ENCODE data around the gene AUTS2.
"Not testable (repeated sequence)": the region's sequence is repeated elsewhere in the genome, so short reads cannot be mapped to it uniquely, and the experiment has no call there.

AUTS2 gene

DNA sequence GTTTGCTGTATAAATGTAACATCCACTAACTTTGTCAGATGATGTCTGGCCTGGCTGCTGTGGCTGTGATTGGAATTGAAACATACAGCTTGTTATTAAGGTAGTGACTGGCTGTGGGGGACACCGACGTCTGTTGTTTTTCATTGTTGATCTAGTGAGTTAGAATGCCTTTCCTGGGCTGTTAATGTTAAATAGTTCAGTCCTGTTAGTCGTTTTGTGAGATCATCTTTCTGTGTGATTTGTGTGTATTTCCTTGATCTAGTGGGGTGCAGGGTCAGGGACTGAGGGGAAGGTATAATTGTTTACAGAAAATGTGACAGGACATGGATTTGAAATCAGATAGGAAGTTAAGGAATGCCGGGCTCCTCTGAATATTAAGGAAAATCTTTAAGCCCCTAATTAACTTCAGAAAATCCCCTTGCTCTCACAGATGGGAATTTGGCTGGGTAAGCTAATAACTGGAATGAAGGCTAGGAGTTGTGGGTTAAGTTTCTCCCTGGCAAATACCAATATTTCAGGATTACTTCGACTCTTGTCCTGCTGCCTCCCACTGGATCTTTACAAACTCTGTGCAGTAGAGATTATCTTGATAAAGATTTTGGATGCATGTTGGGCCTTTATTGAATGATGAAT, 163.1 kb downstream of the AUTS2 start:
- DNase-seq (ENCODE audit: low spot score) = no peak

DNA sequence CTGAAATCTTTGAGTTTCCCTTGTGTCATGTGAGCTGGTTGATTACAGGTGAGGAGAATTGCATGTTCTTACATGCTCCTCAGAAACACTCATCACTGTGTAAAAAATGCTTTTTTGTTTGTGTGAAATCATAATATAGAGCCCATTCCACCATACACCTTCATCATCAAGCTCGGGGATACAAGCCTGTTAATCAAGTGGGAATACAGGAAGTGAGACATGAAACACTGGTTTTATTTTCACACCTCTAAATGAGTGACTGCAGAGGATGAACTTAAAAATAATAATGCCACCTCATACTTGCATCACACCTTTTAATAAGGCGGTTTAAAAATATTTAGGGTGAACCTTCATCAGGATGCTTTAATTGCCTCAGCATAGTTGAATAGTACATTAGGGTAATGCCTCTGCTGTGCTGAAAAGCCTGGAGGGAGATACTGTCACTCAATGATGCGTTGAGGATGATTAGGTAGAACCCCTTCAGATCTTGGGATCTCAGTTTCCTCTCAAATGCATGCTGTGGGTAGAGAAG, 164.6 kb downstream of the AUTS2 start:
- DNase-seq (ENCODE audit: low spot score) = no peak

DNA sequence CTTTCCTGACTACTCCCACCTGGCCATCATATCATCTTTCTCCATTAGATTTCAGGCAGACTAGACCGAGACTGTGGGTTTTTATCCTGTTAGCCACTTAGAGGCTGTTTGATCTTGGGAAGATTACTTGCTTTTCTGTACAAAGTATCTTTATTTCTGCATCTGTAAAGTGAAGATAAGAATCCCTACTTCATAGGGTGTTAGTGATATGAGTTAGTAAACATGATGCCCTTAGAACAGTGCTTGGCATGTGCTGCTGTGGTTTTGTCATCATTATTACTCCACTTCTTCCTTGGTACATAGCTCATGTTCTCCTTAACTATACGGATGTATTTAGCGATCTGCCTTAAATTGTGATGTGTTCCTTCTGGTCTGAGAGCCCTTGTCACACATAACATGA, 165.2 kb downstream of the AUTS2 start:
- no peak for DNase-seq (ENCODE audit: low spot score)

DNA sequence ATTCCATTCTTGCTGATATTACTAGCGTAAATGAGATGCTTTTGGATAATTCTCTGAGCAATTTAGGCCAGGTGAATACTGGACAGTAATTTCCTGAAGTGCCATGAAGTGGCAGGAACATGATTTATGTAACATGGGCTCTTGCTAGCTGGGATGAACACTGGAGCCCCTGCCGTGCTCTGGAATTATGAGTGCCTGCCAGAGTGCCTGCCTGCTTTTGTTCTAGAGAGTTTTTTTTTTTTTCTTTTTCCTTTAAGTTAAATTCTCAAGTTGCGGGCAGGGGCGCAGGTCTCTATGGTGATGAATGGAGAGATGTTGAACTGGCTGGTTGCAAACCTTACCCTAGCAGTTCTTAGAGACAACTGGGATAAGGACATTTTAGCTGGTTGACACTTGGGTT, 165.9 kb downstream of the AUTS2 start:
- DNase-seq (ENCODE audit: low spot score) = no peak

DNA sequence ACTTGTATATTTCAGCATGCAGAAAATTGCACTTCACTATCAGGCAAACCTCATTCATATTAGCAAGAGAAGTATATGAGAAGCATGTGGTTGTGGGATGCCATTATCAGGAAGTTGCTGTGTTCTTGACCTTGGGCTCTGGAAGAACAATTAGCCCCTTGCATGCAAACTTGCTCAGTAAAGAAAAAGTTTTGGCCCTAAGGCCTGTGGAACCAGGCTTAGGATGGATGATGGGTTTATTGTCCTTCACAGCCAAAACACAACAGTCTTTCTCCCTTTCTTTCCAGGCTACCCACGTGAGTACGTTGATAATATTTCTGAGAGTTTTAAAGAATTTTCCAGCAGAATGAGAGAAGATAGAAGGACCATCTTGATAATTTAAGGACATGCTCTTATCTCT, 166.4 kb downstream of the AUTS2 start:
- no peak for DNase-seq (ENCODE audit: low spot score)

DNA sequence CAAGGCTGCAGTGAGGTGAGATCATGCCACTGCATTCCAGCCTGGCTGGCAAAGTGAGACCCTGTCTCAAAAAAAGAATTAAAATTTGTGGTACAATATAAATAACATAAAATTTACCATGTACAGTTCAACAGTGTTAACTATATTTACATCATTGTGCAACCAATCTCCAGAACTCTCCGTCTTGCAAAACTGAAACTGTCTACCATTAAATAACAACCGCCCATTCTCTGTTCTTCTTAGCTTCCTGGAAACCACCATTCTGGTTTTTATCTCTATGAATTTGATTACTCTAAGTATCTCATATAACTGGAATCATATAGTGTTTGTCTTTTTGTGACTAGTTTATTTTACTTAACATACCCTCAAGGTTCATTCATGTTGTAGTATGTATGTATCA, 167.6 kb downstream of the AUTS2 start:
- no peak for DNase-seq (ENCODE audit: low spot score)

DNA sequence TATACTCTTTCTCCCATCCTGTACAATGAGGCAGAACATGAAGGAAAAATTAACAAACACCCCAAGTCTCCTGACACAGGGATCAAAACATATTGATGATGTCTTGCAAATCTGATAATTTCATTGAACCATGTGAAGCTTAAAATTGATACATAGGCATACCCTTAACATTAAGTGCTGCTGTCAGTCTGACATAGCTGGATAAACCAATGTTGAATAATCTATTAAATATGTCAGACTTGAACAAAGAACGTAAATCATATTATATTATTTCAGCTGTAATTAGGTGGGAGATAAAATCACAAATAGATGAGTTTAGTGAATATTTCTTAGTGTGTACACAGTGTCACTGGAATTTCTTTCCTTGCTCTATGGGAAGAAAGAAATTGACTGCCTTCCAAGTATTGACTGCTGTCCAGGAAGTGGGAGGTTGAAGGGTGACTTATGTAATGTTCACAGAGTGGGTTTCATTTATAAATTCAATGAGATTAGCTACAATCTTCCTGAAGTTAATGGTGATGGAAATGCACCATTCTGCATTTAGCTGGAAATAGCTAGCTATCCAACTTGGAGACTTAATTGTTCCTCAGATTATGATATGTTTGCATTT, 170.8 kb downstream of the AUTS2 start:
- no peak for DNase-seq (ENCODE audit: low spot score)

DNA sequence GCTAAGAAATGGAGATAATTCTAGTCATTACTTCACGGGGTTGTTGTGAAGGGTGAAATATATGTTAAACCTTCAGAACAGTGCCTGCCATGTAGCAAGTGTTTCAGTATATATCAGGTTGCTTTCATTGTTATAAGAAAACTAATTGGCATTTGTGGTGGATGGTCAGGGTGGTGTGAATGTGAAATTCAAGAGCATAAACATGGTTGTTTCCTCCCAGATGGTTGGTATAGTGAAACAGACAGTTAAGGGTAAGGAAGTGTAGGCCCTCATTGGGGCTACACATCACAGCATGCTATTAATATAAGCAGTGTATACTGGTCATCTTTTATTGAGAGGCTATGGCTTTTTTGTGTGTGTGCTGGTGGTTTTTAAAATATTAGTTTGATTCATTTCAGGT, 171.6 kb downstream of the AUTS2 start:
- no peak for DNase-seq (ENCODE audit: low spot score)

DNA sequence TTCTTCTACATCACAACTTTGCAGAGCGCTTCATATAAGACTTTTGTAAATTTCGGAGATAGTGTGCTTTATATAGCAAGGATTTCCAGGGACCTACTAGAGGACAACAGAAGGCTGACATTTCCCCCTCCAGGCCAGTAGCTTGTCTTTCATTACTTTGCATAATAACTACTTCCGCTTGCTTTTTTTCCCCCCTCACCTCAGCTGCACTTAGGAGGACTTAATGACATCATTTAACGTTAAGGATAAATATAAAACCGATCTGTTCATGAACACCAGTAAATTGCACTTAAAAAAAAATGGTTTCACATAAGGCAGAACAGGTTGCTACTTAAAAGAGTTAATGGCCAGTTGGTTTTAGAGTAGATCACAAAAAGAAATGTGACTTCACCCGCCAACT, 172.3 kb downstream of the AUTS2 start:
- no peak for DNase-seq (ENCODE audit: low spot score)

DNA sequence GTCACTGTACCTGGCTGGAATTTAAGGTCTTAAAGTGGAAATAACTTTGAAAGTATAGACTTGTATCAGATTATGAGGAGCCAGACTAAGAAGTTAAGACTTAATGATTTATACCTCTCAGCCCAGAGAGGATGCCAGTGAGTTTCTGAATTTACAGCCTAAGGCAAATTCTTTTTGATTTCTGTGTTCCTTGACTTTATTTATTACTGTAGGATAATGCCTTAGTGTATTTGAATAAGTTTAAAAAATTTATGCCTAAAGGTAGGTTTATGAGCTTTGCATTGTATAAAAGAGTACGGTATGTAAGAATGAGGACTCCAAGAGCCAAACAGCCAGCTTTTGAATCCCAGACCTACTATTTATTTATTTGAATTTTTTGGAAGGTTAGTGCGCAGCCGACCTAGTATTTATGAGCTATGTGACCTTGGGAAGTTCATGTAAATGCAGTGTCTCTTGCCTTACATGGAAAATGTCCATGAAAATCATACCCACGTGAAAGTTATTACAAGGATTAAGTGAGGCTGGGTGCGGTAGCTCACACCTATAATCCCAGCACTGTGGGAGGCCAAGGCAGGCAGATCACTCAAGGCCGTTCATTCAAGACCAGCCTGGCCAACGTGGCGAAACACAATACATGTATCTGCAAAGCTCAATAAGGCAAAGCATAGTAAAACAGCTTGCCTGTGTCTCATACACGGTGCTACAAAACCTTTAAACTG, 174.6 kb downstream of the AUTS2 start:
- no peak for DNase-seq (ENCODE audit: low spot score)

DNA sequence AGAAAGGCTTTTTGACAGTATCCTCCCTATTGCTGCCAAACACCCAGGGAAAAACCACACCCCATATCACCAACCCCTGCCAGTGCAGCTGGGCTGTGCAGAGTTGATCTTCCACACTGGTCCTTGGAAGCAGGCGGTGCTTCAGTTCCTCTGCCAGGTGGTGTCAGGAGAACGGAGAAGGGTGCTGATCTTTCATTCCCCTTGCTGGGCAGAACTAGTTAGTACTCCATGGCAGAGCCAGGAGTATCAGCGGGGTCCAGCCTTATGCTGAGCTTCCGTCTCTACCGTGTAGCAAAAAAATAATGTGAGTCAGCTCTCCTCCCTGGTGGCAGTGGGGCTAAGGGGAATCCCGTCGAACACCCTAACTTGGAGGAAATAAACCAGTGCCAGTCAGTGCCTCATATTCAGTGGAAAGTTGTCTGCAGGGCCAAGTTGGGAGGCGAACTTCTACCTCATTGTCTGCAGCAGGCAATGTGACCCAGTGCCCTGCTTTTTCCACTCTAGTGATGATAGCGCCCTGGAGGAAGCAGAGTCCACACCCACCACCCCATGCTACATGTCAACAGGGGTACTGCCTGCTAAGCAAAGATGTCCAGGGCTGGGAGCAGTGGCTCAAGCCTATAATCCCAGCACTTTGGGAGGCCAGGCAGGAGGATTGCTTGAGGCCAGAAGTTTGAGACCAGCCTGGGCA, 175.4 kb downstream of the AUTS2 start:
- DNase-seq (ENCODE audit: low spot score) = no peak

DNA sequence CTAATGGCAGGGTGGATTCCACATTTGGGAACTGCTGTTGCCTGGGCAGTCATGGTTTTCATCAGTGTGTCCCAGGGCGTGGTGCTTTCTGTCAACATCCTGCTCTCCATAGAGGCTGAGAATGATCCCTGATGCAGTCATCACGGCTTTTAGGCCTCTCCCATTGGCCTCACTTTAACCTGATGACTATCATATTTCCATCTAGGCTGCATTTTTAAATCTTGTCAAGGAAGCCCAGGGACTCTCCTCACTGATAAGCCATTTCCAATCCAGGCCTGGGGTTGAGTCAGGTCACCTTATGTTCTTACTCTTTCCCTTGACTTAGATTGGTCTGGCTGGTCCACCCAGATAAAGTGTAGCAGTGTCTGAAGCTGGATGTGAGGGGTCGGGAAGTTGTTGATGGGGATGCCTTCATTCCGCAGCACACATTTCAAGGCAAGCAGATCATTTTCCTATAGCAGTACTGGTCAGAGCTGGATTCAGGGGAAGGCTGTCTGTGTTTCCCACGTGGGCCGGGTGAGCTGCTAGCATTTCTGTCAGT, 177.0 kb downstream of the AUTS2 start:
- DNase-seq (ENCODE audit: low spot score) = no peak

DNA sequence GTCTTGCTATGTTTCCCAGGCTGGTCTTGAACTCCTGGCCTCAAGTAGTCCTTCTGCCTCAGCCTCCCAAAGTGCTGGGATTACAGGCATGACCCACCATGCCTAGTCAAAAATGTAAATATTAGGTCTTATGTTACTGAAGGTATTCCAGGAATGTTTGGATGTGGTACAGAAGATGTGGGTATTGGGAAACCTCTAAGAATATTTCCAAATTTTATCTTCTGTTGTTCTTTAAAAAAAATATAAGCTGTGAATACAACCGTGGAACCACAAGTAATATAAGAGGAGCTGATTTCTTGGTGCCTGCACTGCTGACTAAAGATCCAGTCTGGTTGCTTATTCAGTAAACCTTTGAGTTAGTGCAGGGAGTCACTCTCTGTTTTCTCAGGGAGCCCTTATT, 178.3 kb downstream of the AUTS2 start:
- DNase-seq (ENCODE audit: low spot score) = no peak

DNA sequence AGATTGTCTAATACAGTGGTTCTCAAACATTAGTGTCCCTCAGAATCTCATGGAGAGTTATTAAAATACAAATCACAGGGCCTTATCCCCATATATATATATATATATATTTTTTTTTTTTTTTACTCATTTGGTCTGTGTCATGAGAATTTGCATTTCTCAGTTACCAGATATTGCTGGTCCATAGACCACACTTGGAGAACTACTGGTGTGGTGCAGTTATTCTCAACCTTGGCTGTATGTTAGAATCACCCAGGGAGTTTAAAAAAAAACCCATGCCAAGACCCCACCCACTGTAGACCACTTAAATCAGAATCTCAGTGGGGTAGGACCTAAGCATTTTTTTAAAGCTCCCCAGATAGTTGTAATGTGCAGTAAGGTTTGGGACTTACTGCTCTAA, 179.9 kb downstream of the AUTS2 start:
- DNase-seq (ENCODE audit: low spot score) = no peak

DNA sequence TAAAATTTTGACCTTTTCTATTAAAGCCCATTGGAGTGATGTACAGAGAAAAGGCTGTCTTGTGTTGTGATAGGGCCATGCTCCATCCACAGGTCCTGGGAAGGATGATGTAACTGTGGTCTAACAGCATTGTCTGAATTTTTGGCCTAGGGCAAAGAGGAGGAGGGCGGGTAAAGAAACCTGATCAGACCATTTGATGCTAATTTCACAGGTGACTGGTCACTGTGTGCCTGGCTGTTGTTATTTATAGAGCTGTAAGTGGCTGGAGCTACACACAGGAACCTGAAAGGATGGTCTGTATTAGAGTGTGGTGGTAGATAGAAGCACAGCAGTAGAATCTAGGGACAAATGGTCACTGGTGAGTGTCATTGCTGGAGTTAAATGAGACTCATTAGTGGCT, 182.1 kb downstream of the AUTS2 start:
- no peak for DNase-seq (ENCODE audit: low spot score)

DNA sequence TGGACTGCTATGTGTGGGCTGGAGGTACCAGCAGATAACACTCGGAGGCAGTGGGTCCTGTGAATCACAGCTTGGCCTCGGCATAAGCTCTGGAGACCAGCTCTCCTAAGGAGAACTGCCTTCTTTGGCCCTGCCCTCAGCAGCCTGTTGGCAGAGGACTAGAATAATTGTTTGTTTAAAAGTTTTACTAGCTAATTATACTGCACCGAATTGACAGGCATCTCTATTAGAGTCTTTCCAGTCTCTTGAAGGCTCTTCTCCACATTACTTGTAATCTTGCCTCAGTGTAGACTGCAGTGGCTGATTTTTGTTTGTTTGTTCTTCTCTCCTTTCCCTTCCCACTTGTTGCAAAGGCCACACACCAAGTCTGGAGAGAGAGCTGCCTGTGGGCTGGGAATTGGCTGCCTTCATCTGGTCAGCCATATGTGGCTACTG, 183.2 kb downstream of the AUTS2 start:
- no peak for DNase-seq (ENCODE audit: low spot score)

DNA sequence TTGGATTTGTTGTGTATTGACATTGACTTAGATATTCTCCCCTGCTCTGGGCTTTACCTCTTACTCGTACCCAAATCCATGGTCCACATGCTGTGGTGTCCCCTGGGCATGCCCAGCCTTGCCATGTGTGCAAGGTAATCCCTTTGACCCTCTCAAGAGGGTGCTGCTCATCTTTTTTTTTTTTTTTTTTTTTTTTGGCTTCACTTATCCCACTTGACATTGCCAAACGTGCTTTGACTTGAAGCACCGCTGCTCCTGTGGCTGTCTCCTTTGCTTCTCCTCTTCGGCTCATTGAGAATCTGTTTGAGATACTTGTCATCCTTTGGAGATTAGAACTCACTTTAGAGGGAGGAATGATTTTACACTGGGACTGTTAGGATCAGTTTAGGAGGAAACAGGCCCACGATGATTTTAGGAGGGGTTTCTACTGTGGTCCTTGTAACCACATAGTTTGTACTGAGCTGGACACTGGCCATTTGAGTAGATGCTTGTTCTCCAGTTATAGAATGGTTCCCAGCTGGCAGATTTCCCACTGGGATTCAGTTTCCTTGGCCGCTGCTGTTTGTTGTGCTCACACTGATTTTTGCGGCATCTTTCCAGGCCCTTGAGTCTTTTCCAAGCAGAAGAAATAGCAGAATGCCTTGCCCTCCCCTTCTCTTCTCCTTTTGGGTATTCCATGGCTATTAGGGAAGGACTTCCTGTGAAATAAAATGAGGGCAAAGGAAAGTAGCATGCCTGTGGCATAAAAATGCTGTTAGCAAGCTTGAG, 184.8 kb downstream of the AUTS2 start:
- DNase-seq (ENCODE audit: low spot score) = no peak

DNA sequence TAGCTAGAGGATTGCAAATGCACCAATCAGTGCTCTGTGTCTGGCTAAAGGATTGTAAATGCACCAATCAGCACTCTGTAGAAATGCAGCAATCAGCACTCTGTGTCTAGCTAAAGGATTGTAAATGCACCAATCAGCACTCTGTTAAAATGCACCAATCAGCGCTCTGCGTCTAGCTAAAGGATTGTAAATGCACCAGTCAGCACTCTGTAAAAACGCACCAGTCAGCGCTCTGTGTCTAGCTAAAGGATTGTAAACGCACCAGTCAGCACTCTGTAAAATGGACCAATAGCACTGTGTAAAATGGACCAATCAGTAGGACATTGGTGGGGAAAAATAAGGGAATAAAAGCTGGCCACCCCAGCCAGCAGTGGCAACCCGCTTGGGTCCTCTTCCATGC, 187.9 kb downstream of the AUTS2 start:
- DNase-seq (ENCODE audit: low spot score) = not testable (repeated sequence)

DNA sequence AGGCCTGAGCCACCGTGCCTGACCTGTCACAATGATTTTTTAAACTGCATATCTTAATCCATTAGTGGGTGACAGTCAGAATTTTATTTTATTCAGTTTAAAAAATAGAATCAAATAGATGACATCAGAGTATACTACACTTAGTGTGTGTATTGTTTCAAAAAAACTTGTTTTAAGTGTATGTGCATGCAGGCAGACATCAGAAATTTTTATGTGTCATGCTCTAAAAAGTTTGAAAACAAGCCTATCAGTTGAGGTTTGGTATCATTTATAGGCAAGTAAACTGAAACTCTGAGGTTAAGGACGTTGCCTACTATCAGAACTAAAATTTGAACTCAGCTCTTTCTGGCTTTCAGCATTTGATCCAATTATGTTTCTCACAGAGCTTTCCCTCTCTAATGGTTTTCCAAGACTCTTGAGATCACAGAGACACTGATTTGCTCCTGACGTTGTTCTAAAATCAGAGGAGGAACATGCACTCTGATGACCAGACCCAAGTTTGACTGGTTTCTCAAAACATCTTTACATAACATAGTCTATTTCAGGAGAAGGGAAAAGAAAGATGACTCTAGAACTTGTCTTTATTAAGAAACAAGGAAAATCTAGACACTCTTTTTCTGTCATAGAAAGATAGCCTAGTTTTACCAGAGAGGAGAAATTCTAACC, 188.6 kb downstream of the AUTS2 start:
- DNase-seq (ENCODE audit: low spot score) = no peak

DNA sequence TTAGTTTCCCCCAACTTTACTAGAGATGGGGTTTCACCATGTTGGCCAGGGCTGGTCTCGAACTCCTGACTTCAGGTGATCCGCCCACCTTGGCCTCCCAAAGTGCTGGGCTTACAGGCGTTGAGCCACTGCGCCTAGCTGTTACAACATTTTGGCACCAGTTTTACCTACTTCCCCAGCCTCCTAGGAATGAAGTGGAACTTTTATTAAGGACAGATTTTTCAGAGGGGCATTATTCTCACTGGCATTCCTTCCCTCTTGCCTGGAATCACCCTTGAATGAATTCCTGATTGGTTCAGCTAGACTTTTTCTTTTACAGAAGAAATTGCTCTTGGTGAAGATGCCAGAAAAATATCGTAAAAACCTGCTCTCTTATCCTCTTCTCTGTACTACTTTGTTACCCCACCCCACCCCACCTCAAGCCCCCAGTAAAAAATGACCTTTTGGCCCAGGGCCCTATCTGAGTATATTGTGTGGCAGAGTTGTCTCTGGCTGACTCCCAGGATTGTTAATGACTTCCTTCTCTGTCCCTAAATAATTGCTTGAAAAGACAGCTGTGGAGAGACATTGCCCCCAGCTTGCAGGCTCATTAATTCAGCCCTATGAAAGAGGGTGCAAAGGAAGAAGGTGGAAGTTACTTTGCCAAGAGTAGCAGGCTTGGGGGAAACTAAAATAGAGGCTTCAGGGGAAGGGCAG, 189.6 kb downstream of the AUTS2 start:
- DNase-seq (ENCODE audit: low spot score) = no peak

DNA sequence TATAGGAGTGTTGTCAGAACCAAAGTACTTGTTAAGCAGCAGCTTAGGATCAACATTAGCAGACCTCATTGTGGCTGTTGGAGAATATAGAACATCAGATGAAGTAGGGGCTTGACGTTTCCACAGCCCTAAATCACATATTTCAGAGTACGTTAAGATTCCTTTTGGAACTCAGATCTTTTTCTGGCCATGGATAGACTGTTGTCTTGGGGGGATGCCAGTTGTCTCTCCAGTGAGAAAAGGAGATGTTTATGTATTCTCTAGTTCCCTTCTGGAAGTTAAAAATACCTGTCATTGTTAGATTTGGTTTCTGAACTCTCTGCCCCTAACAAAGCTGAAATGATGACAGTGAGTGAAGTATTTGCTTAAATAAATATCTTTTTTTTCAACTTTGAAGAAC, 191.3 kb downstream of the AUTS2 start:
- no peak for DNase-seq (ENCODE audit: low spot score)
